ENCODE data around the gene NKD2.

GRCh38 chr5:982377-983237 lies 26.0 kb upstream of the NKD2 start:
- TF ChIP-seq MAX (IDR thresholded peaks at IDR 0.05; ENCODE audit: low read depth, low read length): no peak
- TF ChIP-seq CTCF (IDR thresholded peaks at IDR 0.05; ENCODE audit: low read depth, low read length): no peak
- TF ChIP-seq POLR2A (IDR thresholded peaks at IDR 0.05; ENCODE audit: extremely low read depth, insufficient read length): no peak

Measured in NB4 (cell line).